DND-41 (cell line): ENCODE measurements around the gene TMEM184C.

Source experiments
- EZH2 ChIP-seq: IDR thresholded peaks from 3 replicates; pipeline ENCODE4 v1.6.1; 2012; ENCODE audit warnings: borderline replicate concordance, low read depth, mild to moderate bottlenecking, moderate library complexity, low read length, inconsistent platforms; ENCODE audit not compliant: severe bottlenecking
- TF ChIP-seq, protein P1 (sequence below): IDR thresholded peaks from 2 replicates; pipeline ENCODE4 v1.5.1; 2012; ENCODE audit warnings: borderline replicate concordance, low read length, moderate library complexity, mild to moderate bottlenecking; ENCODE audit not compliant: poor library complexity, severe bottlenecking; ENCODE audit errors: extremely low read depth

DNA sequence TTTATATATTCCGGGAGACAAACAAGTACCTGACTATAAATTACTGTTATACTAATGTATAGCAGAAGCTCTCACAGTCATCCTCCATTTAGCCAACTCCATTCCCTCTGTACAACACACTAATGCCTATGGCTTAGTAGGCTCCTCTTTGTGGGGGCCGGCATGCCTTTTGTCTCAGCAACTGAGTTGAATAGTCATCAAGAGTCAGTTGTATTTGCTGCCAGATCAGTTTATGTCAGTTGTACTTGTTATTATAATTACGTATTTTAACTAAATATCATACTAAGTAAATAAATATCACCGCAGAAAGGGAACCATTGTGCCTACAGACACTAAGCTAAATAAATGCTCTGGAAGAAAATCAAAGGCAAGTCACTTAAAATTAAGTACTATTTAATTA is 56.9 kb downstream of the TMEM184C start:
- TF ChIP-seq, protein P1, sequence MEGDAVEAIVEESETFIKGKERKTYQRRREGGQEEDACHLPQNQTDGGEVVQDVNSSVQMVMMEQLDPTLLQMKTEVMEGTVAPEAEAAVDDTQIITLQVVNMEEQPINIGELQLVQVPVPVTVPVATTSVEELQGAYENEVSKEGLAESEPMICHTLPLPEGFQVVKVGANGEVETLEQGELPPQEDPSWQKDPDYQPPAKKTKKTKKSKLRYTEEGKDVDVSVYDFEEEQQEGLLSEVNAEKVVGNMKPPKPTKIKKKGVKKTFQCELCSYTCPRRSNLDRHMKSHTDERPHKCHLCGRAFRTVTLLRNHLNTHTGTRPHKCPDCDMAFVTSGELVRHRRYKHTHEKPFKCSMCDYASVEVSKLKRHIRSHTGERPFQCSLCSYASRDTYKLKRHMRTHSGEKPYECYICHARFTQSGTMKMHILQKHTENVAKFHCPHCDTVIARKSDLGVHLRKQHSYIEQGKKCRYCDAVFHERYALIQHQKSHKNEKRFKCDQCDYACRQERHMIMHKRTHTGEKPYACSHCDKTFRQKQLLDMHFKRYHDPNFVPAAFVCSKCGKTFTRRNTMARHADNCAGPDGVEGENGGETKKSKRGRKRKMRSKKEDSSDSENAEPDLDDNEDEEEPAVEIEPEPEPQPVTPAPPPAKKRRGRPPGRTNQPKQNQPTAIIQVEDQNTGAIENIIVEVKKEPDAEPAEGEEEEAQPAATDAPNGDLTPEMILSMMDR = no peak
- TF ChIP-seq EZH2 = no peak
